Kidney capillary endothelial cell (primary cell): Measurements from ENCODE around the gene CNOT4.

Experiments
- DNase-seq: peaks from one replicate; pipeline ENCODE4 v3.0.0-alpha.2; 2018; ENCODE audit warnings: low spot score

Gene CNOT4

GRCh38 chr7:135509839-135510591 is at the start of gene CNOT4:
Gene CNOT4 (minus strand): TSS chr7:135510102. CDS start chr7:135438331, 71,771 bp downstream.
- peak; percentile 92 for DNase-seq

DNA sequence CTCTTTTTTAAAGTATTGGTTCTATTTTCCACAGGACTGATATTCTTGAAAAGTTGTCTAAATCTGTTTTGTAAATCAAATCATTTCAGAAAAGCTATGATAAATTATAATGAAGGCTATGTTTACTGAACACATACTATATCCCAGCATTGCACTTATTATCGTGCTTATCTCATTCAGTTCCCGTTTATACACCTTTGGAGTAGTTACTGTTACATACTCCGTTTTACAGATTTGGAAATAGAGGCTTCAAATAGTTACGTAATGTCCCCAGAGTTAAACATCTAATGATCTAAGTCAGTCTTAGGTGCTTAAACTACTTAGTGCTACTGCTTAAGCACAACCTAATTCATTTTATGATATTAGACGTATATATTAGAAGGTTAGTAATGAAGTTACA is 49.0 kb upstream of the CNOT4 start:
- DNase-seq: no peak

- DNase-seq: peak; percentile 42
Observed at GRCh38 chr7:135558337-135558767, 48.5 kb upstream of the CNOT4 start.

DNA sequence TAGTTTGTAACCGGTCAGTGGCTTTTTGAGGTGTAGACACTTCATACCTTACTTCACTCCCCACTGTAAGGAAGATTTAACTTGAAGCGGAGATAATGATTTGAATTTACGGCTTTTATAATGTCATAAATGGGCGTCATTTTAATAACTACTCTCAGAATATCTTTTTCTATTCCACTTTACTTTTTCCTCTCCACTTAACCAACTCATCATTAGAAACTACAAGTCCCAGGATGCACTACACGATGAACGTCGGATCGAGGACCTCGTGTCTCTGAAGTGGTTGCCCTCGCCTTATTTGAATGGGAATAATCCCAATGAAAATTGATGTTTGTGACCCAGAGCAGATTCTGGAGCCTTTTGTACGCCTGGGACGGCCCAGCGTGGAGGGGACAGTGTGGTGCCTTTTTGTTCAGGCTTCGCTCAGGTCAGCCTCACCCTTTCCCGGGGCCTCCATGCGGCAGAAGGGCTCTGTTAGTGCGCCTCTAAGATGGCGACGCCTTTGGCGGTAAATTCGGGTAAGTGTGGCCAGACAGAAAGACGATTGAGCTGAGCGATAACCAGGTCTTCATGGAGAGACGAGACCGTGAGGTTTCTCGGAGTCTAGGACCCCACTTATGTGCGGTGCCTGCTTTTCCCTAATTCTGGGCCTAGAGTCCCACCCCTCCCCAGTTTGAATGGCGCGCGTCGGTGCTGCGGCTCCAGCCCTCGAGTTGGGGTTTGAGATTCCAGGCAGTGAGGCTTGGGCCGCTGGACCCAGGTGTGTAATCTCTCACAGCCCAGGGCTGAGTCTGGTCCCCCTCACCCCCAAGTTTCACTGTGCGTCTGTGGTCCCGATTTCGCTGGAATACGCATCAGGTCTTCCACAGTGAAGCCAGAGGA is 47.8 kb upstream of the CNOT4 start, which contains the start of gene NUP205:
TSS of gene NUP205 (plus strand) at position 463 of the 882 bp plus-strand sequence. CDS start at position 491, 28 bp downstream.
- peak; percentile 75 for DNase-seq

GRCh38 chr7:135553346-135553745 is 43.4 kb upstream of the CNOT4 start:
- no peak for DNase-seq

DNA sequence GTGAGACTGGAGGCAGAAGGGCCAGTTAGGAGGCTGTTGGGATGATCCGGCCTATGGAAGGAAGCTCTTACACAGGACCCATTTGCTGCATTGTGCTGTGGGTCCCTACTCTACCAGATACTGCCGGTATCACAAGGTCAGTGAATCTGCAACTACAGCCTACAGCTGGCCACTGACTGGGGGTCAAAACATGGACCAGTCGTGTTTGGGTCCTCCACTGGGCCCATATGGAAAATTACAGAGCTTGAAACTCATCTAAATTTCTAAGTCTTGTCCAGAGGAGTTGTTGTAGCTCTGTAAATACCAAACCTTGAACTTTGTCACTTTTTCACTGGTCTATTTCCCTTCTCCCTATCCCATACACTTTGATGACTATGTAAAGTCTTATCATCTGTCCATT is 42.2 kb upstream of the CNOT4 start:
- DNase-seq: no peak

DNA sequence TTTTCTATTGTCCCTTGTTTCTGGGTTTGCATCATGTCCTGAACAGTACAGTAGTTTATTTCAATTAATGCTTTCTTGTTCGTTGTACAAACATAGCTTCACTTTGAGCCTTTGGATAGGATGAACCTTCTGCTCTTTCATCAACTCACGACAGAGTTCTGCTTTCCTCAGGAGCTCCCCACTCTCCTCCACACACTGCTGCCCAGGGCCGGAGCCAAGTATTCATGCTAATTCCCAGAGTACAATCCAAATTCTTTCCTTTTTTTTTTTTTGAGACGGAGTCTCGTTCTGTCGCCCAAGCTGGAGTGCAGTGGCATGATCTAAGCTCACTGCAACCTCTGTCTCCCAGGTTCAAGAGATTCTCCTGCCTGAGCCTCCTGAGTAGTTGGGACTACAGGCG is 40.3 kb upstream of the CNOT4 start:
- no peak for DNase-seq

GRCh38 chr7:135541029-135541428 is 31.1 kb upstream of the CNOT4 start:
- no peak for DNase-seq

DNA sequence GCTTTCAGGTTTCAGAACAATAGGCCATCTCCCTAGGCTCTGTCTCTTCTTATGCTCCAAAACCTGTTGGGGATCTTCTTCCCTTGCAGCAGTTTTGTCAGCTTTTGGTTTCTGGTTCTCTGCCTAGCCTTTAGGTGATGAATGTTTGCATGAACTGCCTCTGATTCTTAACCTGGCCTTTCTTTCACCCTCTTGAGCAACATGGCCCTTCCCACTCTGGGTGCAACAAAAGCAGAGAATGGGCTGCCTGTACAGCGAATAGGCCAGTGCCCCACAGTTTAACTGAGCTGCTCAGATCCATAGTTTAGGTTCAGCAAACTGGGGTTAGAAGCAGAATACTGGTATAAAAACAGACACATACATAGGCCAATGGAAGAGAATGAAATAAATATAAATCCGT is 29.7 kb upstream of the CNOT4 start:
- no peak for DNase-seq

DNA sequence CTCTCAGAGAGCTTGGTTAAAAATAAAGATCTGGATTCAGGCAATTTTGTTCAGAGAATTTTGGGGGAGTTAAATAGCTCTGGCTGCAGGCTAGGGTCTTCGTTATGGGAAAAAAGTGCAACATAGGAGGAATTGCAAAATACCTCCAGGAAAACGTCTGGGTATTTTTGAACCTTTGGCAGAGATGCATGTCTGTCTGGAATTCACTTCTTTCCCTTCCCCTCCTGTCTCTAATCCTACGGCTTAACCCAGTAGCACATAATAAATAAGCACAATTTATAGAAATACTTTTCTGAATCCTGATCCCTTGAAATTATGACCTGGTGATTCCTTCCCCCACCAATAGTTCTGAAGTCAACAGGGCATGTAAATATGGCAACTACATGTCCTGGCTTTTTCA is 28.5 kb upstream of the CNOT4 start:
- no peak for DNase-seq

GRCh38 chr7:135537905-135538304 is 28.0 kb upstream of the CNOT4 start:
- DNase-seq: no peak

- no peak for DNase-seq
Observed at GRCh38 chr7:135537453-135537852, 27.6 kb upstream of the CNOT4 start.

GRCh38 chr7:135536150-135536549 is 26.2 kb upstream of the CNOT4 start:
- no peak for DNase-seq

GRCh38 chr7:135527025-135527424 is 17.1 kb upstream of the CNOT4 start:
- DNase-seq: no peak

DNA sequence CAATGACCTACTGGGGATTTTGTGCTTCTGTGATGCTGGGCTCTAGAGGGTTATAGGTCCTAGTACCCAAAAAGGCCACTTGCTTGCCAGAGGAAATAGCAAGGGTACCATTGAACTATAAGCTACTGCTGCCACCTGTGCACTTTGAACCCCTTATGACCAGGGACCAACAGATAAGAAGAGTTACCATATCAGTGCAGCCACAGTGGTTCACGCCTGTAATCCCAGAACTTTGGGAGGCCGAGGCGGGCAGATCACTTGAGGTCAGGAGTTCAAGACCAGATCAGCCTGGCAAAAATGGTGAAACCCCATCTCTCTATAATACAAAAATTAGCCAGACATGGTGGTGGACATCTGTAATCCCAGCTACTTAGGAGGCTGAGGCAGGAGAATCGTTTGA is 15.5 kb upstream of the CNOT4 start:
- DNase-seq: no peak

DNA sequence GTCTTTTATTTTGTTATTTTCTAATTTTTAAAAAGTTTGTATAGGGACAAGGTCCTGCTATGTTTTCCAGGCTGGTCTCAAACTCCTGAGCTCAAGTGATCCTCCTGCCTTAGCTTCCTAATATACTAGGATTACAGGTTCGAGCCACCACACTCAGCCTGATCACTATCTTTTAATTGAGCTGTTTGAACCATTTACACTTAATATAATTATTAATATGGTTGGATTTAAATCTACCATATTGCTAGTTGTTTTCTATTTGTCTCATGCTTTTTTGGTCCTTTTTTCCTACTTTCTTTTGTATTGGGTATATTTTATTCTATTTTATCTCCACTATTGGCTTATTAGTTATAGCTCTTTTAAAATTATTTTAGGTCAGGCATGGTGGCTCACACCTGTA is 13.2 kb upstream of the CNOT4 start:
- DNase-seq: no peak

- DNase-seq: no peak
Observed at GRCh38 chr7:135522509-135522908, 12.6 kb upstream of the CNOT4 start.

- DNase-seq: no peak
Observed at GRCh38 chr7:135519871-135520270, 10.0 kb upstream of the CNOT4 start.

- DNase-seq: peak; percentile 10
Observed at GRCh38 chr7:135519233-135519688, 9.4 kb upstream of the CNOT4 start.

- DNase-seq: no peak
Observed at GRCh38 chr7:135518748-135519147, 8.8 kb upstream of the CNOT4 start.

DNA sequence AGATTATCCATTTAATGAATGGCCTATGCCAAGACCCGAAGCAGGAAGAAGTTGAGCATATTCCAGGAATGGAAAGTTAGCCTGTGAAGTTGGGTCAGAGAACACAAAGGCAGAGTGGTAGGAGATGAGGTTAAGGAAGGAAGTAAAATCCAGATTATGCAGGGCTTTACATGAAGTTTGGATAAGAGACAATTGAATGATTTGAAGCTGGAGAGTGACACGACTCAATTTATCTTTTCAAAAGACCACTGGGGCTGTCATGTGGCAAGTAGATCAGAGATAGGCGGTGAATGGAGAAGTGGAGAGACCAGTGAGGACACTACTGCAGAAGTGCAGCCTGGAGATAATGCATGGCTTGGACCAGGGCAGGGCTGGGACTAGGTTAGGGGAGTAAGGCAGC is 7.2 kb upstream of the CNOT4 start:
- DNase-seq: no peak

DNA sequence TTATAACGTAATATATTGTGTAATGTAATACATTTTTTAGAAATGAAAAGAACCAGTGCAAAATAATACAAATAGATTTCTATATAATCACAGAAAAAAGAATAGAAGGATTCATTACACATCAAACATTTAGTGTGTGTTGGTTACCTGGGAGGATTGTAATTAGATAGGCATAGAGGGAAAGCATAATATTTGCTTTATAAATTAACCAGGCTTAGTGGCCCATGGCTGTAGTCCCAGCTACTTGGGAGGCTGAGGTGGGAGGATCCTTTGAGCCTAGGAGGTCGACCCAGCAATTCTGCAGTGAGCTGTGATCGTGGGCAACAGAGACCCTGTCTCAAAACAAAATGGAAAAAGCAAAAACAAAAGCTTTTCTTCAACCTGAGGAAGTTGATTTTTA is 5.0 kb upstream of the CNOT4 start:
- DNase-seq: no peak
